Adrenal gland (tissue), 5 donors: Measurements from ENCODE around the gene TMEM43.

Experiments
- POLR2A ChIP-seq, 2 donors: fragments of 450-650 bp; IDR thresholded peaks; one replicate each; pipeline ENCODE4 v1.6.1; 2017; ENCODE audit warnings: antibody characterized with exemption in 2 of 2, mild to moderate bottlenecking in 2 of 2, moderate library complexity in 1 of 2
- TF ChIP-seq, protein P1 (sequence below), 6 experiments: fragments of 450-650 bp in 4 of 6; fragments of 200-600 bp in 2 of 6; sonication (generic) in 1 of 6; IDR thresholded peaks; 1 replicate in 5 of 6; 2 replicates in 1 of 6; pipeline versions ENCODE4 v1.5.1 to v1.8.0; 2016 to 2021; ENCODE audit warnings: antibody characterized with exemption in 6 of 6, mild to moderate bottlenecking in 2 of 6, moderate library complexity in 1 of 6
- donor health status: DM: no; HTN: no; CAD: no.

DNA sequence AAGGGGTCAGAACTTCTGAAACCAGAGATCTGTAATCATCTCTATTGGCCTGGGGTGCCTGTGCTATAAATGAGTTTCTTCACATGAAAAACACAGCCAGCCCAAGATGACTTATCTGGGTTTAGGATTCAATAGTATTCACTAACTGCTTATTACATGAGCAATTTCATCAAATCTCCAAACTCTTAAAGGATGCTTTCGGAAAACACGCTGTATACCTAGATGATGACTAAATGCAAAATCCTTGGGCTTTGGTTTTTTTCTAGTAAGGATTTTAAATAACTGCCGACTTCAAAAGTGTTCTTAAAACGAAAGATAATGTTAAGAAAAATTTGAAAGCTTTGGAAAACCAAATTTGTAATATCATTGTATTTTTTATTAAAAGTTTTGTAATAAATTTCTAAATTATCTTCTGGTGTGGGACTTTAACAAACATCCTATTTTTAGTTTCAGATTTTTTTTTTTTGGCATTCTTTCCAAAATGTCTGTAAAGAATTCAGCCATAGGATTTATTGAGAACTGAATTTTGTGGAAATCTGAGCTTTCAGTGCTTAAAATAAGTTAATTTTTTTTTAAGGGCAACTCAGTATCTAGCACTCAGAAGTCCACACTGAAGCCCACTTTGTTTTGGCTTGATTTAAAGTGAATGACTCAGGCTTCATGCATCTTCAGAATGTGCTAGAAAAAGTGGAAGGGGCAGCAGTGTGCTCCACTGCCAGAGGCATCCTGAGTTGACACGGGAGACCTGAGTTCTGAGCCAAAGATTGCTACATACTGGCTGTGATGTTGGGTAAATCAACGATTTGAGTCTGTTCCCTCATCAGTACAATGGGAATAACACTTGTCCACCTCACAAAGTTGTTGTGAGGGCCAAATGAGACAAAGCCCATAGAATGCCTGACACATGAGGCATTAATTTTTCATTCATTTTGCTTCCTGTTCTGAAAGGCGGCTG lies 18.7 kb downstream of the TMEM43 start:
- TF ChIP-seq, protein P1, sequence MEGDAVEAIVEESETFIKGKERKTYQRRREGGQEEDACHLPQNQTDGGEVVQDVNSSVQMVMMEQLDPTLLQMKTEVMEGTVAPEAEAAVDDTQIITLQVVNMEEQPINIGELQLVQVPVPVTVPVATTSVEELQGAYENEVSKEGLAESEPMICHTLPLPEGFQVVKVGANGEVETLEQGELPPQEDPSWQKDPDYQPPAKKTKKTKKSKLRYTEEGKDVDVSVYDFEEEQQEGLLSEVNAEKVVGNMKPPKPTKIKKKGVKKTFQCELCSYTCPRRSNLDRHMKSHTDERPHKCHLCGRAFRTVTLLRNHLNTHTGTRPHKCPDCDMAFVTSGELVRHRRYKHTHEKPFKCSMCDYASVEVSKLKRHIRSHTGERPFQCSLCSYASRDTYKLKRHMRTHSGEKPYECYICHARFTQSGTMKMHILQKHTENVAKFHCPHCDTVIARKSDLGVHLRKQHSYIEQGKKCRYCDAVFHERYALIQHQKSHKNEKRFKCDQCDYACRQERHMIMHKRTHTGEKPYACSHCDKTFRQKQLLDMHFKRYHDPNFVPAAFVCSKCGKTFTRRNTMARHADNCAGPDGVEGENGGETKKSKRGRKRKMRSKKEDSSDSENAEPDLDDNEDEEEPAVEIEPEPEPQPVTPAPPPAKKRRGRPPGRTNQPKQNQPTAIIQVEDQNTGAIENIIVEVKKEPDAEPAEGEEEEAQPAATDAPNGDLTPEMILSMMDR (IDR thresholded peaks at IDR 0.05): no peak
- no peak for TF ChIP-seq POLR2A (IDR thresholded peaks at IDR 0.05)
